ENCODE measurements around the gene TRIM75.
"Not testable (repeated sequence)": the region's sequence is repeated elsewhere in the genome, so short reads cannot be mapped to it uniquely, and the experiment has no call there.

Gene TRIM75

DNA sequence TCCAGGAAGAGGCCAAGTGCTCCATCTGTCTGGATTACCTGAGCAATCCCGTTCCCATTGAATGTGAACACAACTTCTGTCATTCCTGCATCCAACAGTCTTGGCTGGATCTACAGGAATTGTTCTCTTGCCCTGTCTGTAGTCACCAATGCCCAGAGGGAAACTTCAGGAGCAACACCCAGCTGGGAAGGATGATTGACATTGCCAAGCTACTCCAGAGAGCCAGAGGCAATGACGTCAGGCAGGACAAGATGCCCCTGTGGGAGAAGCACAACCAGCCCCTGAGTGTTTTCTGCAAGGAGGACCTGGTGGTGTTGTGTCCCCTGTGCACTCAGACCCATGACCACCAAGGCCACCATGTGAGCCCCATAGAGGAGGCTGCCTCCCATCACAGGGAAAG lies 43.2 kb upstream of the TRIM75 start:
- no peaks in the 10 kb centered on the region for H3K4me1 ChIP-seq (ENCODE audit: control insufficient read depth in 1 of 2, insufficient read depth in 1 of 2, low read depth in 1 of 2, low read length in 1 of 2)
- TF ChIP-seq, protein P1, sequence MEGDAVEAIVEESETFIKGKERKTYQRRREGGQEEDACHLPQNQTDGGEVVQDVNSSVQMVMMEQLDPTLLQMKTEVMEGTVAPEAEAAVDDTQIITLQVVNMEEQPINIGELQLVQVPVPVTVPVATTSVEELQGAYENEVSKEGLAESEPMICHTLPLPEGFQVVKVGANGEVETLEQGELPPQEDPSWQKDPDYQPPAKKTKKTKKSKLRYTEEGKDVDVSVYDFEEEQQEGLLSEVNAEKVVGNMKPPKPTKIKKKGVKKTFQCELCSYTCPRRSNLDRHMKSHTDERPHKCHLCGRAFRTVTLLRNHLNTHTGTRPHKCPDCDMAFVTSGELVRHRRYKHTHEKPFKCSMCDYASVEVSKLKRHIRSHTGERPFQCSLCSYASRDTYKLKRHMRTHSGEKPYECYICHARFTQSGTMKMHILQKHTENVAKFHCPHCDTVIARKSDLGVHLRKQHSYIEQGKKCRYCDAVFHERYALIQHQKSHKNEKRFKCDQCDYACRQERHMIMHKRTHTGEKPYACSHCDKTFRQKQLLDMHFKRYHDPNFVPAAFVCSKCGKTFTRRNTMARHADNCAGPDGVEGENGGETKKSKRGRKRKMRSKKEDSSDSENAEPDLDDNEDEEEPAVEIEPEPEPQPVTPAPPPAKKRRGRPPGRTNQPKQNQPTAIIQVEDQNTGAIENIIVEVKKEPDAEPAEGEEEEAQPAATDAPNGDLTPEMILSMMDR (IDR thresholded peaks at IDR 0.05): no peak
- no peak overlapping the region for H3K4me3 ChIP-seq (ENCODE audit: low read depth in 1 of 2, low read length in 1 of 2)
- no peaks in the 10 kb centered on the region for H3K9me3 ChIP-seq
- H3K36me3 ChIP-seq: no peaks in the 10 kb centered on the region
- H3K27me3 ChIP-seq: no peaks in the 10 kb centered on the region
- no peak overlapping the region for H3K27ac ChIP-seq

DNA sequence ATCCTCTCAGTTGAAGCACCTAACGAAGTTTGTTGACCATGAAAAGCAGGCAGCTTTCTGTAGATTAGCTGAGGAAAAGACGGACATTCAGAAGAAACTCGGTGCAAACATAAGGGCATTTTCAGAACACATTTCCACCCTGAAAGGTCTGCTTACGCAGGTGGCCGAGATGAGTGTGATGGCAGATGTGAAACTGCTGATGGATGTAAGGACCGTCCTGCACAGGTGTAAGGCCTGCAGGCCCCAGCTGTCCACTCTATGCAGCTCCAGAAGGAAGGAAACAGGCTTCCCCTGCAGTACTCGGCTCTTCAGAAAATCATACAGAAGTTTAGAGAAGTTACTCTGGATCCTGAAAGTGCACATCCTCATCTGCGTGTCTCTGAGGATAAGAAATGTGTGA lies 42.7 kb upstream of the TRIM75 start:
- no peaks in the 10 kb centered on the region for H3K4me1 ChIP-seq (ENCODE audit: control insufficient read depth in 1 of 2, insufficient read depth in 1 of 2, low read depth in 1 of 2, low read length in 1 of 2)
- no peaks in the 10 kb centered on the region for H3K27me3 ChIP-seq
- no peaks in the 10 kb centered on the region for H3K9me3 ChIP-seq
- TF ChIP-seq, protein P1 (IDR thresholded peaks at IDR 0.05): no peak
- H3K4me3 ChIP-seq (ENCODE audit: low read depth in 1 of 2, low read length in 1 of 2): no peak overlapping the region
- H3K27ac ChIP-seq: no peak overlapping the region
- no peaks in the 10 kb centered on the region for H3K36me3 ChIP-seq

GRCh38 chr4:165011403-165011802 lies 42.3 kb upstream of the TRIM75 start:
- no peak overlapping the region for H3K27ac ChIP-seq
- H3K27me3 ChIP-seq: no peaks in the 10 kb centered on the region
- H3K4me1 ChIP-seq (ENCODE audit: control insufficient read depth in 1 of 2, insufficient read depth in 1 of 2, low read depth in 1 of 2, low read length in 1 of 2): no peaks in the 10 kb centered on the region
- H3K4me3 ChIP-seq (ENCODE audit: low read depth in 1 of 2, low read length in 1 of 2): no peak overlapping the region
- TF ChIP-seq, protein P1 (IDR thresholded peaks at IDR 0.05): no peak
- no peaks in the 10 kb centered on the region for H3K9me3 ChIP-seq
- no peaks in the 10 kb centered on the region for H3K36me3 ChIP-seq

- Histone ChIP-seq H3K27me3 (no peaks in the 10 kb centered on the region), H3K27ac (no peak overlapping the region), H3K4me1 (ENCODE audit: control insufficient read depth in 1 of 2, insufficient read depth in 1 of 2, low read depth in 1 of 2, low read length in 1 of 2) (no peaks in the 10 kb centered on the region), H3K9me3 (no peaks in the 10 kb centered on the region), H3K36me3 (no peaks in the 10 kb centered on the region), H3K4me3 (ENCODE audit: low read depth in 1 of 2, low read length in 1 of 2) (no peak overlapping the region)
- TF ChIP-seq, protein P1 (IDR thresholded peaks at IDR 0.05): no peak
Observed at GRCh38 chr4:165013691-165014090, 40.0 kb upstream of the TRIM75 start.

DNA sequence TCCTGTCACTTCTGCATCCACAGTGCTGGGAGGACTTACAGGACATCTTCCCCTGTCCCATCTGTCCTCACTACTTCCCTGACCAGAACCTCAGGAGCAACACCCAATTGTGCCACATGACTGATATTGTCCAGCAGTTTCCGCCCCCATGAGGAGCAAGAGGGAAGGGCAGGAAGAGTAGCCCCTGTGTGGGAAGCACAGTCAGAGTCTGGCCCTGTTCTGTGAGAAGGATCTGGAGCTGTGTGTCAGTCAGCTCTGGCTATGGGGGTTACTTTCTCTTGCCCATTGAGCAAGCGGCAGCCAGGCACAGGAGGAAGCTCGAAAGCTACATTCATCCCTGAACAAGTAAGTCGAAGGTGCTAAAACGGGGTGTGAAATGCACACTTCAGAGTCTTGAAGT lies 36.7 kb upstream of the TRIM75 start:
- no peaks in the 10 kb centered on the region for H3K4me1 ChIP-seq (ENCODE audit: control insufficient read depth in 1 of 2, insufficient read depth in 1 of 2, low read depth in 1 of 2, low read length in 1 of 2)
- no peak overlapping the region for H3K27ac ChIP-seq
- no peaks in the 10 kb centered on the region for H3K27me3 ChIP-seq
- H3K4me3 ChIP-seq (ENCODE audit: low read depth in 1 of 2, low read length in 1 of 2): no peak overlapping the region
- H3K36me3 ChIP-seq: no peaks in the 10 kb centered on the region
- TF ChIP-seq, protein P1 (IDR thresholded peaks at IDR 0.05): no peak
- no peaks in the 10 kb centered on the region for H3K9me3 ChIP-seq

- not testable (repeated sequence) for H3K4me1 ChIP-seq (ENCODE audit: control insufficient read depth in 1 of 2, insufficient read depth in 1 of 2, low read depth in 1 of 2, low read length in 1 of 2); H3K9me3 ChIP-seq; H3K27me3 ChIP-seq; H3K36me3 ChIP-seq; H3K4me3 ChIP-seq (ENCODE audit: low read depth in 1 of 2, low read length in 1 of 2); H3K27ac ChIP-seq
Observed at GRCh38 chr4:165019995-165020394, 33.7 kb upstream of the TRIM75 start.

DNA sequence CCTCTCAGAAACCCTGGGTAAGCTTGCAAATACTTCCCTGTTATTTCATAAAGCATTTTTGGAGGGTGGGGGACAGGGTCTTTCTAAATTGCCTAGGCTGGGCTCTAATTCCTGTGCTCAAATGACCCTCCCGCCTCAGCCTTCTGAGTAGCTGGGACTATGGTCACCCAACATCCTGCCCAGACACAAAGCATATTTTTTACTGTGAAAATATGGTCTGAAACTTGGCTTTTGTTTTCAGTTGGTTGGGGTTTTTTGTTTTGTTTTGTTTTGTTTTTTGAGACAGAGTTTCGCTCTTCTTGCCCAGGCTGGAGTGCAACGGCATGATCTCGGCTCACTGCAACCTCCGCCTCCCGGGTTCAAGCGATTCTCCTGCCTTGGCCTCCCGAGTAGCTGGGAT lies 27.9 kb upstream of the TRIM75 start:
- H3K4me1 ChIP-seq (ENCODE audit: control insufficient read depth in 1 of 2, insufficient read depth in 1 of 2, low read depth in 1 of 2, low read length in 1 of 2); H3K27me3 ChIP-seq; H3K27ac ChIP-seq; H3K36me3 ChIP-seq; H3K4me3 ChIP-seq (ENCODE audit: low read depth in 1 of 2, low read length in 1 of 2); H3K9me3 ChIP-seq: not testable (repeated sequence)

Measured in neutrophil (primary cell).